DMS153 treated with DMSO at 0.1 percent for 48 hours (cell line): ENCODE results near the gene ANO7.

Experiments used
- DNase-seq: peaks from one replicate; lab custom pipeline; 2025; ENCODE audit not compliant: unreplicated experiment; lab: John Stamatoyannopoulos, UW

The ANO7 gene

DNA sequence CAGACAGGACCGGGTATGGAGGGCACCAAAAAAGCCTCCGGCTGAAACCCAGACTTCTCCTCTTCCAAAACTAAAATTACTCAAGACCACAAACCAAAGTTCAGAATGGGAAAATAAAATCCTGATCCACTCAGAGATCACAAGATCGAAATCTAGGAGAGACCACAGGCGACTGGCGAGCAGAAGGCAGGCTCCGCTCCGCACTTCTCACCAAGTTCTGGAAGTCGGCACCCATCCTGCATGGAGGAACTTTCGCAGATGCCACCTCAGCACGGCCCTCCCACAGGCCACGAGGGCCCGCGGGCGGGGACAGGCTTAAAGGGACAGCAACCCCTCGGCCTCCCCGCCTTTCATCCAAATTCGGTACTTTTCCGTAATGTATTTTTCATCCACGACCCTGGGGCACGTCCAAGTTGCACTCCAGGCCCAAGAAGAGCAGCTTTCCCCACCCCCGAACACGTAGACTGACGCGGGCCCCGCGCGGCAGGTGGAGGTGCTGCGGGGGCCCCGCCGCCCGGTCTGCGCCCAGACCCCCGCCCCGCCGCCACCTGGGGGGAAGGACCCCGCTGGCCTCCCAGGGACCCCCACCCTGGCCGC, 83.3 kb downstream of the ANO7 start:
- DNase-seq: no peak

DNA sequence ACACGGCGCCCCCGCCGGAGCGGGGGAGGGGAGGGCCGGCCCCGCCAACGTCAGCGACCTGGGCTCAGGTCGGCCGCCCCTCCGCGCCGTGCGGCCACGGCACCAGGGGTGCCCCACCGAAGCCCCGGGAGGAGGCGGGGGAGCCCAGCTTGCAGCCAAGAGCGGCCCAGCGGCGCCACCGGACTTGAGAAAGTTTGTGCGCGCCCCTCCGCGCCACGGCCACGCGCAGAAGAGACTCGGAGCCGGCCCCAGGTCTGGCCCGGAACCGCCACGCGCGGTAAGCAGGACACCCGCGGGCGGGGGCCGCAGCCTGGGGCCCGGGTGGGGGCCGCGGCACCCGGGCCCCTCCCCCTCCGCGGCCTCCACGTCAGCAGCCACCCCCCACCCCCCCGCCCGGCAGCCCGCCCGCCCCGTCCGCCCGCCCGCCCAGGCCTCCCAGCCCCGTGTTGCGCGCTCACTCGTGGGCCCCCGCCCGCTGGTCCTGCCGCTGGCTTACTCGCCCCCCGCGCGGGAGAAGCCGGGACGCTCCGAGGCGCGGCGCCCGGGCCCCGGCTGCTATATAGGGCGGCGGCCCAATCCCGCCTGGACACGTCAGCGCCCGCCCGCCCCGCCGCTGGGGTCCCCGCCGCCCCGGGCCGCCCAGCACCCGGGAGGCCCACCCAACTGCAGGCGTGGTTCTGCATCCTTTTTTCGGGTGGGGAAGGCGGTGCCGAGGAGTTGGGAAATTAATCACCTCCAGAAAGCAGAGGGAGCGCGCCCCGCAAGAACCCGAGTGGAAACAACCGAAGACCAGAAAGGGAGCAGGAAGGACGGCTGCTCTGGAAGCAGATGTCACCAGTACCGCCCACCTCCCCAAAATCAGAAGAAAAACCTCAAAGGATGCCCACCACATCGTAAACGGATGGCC, 84.1 kb downstream of the ANO7 start:
- no peak for DNase-seq

DNA sequence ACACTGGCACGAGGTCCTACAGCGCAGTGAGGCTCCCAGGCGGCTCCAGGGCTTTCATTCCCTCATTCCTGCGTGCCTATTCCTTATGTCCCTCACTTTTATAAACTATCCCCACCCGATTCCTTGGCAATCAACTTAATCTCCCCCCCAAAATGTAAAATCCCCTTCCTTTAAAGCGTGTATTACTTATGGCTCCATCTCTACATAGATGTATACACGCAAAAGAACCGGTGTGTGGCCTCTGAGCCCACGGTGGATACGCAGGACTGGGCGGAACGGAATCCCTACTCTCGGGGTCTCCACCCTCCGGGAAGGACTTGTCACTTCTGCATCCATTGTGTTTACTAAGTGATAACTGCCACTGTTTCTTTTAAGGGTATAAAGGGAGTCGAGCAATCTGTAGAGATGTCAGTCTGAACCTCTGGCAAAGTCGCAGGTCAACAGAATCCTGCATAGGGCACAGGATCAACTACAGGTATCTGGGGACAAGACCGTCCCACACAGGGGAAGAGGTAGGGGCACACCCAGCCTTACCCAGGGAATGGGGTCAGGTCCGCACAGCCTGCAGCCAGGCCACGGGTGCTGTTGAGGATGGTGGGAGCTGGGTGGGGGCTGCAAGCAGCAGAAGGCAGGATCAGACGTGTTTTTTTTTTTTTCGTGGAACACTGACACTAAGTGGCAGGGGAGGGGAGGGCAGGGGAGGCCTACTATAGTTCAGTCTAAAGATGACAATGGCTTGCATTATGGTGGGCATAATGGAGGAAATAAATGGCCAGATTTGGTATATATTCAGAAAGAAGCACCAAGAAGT, 84.9 kb downstream of the ANO7 start:
- DNase-seq: no peak

DNA sequence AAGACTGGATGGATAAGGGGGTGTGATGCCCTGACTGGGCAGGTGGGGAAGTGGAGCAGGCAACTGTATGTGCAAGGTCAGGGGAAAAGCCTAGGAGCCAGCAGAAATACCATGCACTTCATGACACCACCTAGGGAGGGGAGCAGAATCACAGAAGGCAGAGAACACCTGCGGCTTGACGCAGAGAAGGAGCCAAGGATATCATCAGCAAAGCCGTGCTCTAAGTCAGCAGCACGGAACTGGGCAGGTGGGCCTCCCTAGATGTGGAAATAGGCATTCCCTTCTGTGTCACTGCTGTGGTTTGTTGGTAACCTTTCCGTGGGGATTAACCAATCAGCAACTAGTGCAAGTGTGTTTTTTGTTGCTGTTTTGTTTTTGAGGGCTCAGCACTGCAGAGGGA, 85.7 kb downstream of the ANO7 start:
- DNase-seq: no peak
